ENCODE results near the gene KCNE1.

- TF ChIP-seq CTCF (IDR thresholded peaks at IDR 0.05) = no peak
- TF ChIP-seq POLR2A (IDR thresholded peaks at IDR 0.05) = no peak
- TF ChIP-seq EP300 (IDR thresholded peaks at IDR 0.05) = no peak
These were observed 1.2 kb upstream of the KCNE1 start for GRCh38 chr21:34513129-34513675.

Measured in ovary (tissue), 3 donors.